ENCODE measurements around the gene PSTPIP2.

GRCh38 chr18:46002934-46003333, 69.1 kb downstream of the PSTPIP2 start:
- TF ChIP-seq CTCF (IDR thresholded peaks at IDR 0.05; ENCODE audit: low read depth, low read length, missing input control) (no peak), REST (IDR thresholded peaks at IDR 0.05) (no peak), EGR1 (IDR thresholded peaks at IDR 0.05; ENCODE audit: low read depth in 2 of 2) (no peak), RAD21 (IDR thresholded peaks at IDR 0.05) (no peak)
